ENCODE measurements around the gene ANO2.

The ANO2 gene

DNA sequence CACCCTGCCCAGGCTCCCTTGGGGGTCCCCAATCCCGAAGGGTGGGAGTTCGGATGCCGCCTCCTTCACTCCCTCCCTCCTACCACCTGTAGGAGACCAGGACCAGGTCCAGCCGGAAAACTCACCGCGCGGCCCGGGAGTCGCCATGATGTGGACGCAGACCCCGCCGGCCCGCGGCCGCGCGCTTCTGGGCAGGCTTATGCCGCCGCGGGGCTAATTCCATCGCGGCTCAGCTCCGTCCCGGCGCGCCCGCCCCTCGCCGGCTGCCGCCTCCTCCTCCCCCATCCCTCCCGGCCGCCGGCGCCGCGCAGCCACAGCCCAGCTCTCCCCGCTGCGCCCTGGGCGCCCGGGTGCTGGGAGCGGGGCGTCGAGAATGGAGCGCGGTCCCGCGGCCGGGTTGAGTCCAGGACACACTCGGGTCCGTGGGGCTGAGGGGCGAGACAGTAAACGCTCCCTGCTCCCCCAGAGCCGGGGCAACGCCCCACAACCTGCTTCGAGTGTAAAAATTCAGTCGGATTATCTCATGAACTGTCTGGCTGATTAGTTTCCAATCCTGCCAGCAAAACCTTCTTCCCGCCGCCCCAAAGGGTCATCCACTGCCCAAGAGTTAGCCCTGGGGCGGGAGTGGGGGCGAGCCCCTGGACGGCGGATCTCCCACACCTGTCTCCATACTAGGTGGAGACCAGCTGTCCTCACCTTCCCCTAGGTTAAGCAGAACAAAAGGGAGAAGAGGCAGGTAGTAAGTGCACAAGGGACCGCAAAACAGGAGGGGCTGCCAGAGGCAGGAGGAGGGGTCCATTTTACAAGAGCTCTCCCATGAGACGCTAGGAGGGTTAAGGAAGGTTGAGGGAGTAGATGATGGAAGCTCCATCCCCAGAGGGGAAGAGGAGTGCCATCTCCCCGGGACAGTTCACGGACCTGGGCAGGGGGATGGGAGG, at the start of gene ANO2:
Gene ANO2 (minus strand): TSS at position 189 of the 938 bp plus-strand sequence. CDS start 42 bp downstream, at position 147.
- no peak for DNase-seq (ENCODE audit: low read depth)

DNA sequence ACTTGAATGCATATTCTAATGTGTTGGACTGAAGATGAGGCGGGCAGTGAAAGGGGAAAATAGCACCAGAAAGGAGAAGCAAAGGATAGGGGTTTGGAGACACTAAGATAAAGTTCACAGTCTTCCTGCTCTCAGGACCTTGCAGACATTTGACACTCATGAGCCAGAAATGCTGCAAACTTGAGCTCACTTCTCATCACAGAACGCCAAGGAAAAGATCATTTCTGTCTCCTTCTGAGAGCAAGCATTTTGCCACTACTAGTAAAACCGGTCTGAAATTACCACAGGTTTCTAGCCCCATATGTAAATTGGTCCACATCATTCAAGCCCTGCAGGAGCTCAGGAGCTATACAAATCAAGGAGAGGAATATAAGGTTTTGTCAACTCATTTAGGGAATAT, 44.6 kb upstream of the ANO2 start:
- no peak for DNase-seq (ENCODE audit: low read depth)

DNA sequence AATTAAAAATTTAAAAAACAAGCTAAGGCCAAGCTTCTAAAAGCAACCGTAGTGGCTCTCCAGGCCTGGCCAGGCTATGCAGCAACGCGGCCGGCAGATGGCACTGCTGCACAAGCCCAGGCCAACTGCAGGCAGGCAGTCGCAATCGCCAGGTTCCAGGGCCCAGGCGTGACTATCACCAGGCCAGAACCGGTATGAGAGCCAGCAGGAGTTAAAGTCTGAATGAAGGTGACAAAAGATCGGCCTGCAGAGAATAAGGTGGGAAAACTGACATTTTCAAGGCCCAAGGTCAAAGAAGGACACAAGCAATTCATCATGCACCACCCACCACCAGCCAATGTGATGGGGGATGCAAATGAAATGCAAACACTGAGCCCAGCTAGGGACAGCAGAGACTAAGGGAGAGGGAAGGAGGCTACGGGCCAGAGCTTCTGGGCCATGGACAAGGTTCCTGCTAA, 43.6 kb upstream of the ANO2 start:
- peak; percentile 41 for DNase-seq (ENCODE audit: low read depth)

DNA sequence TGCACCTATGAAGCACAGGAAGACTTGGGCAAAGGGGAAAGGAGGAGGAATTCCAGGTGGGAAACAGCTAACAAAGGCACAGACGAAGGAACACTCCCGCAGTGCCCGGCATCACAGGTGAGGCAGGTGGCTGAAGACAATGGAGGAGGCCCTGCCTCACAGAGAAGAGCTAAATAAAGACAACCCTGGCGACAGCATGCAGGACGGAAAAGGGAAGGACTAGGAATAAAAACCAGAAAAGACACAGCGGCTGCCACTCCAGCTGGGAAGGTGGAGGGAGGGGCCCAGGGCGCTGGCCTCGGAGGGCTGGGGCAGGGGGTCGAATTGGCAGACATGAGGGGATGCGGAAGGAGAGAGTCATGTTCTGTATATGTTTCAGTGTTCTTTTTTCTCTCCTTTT, 43.0 kb upstream of the ANO2 start:
- DNase-seq (ENCODE audit: low read depth): no peak

DNA sequence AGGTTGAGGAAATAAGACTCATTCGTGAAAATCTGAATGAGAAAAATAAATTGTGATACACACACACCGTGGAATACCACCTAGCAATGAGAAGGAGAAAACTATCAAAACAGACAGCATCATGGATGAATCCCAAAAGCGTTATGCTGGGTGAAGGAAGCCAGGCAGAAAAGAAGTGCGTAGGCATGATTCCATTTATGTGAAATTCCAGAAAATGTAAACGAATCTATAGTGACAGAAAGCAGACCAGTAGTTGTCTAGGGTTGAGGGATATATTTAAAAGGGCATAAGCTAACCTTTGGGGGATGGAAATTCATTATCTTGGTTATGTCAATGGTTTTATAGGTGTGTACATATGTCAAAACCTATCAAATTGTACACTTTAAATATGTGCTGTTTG, 42.5 kb upstream of the ANO2 start:
- DNase-seq (ENCODE audit: low read depth): no peak

DNA sequence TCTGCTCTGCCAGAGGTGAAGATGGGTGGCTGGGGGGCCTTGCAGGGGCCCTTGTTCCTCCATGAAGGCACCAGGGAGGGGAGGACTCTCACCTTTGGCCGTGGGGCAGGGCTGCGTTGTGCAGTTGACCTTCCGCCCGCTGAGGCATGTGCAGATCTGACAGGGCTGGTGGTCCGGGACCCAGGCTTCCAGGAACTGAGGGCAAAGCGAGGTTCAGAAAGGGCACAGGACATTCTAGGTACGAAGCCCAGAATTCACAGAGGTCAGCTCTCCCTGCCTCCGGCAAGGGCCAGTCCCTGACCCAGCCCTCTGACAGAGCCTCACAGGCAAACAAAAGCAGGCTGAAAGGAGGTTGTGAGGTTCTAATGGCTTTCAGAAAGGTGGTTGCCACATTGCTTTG, 40.4 kb upstream of the ANO2 start:
- DNase-seq (ENCODE audit: low read depth): no peak

DNA sequence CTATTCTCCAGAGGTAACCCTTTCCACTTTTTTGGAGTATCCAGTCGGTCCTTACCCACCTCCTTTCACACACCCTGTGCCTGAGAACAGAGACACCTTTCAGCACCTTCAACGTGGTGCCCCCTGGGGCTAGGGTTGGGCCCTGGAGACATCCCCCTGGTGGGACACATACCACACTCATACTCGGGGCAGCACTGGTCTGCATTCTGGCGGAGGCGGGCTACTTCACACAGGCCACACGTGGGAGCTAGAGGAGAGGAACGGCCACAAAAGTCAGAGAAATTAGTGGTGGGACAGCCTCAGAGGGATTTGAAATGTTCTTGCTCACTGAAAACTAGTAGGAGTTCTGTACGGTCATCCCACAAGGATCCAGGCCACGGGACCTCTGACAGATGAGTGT, 39.8 kb upstream of the ANO2 start:
- no peak for DNase-seq (ENCODE audit: low read depth)

DNA sequence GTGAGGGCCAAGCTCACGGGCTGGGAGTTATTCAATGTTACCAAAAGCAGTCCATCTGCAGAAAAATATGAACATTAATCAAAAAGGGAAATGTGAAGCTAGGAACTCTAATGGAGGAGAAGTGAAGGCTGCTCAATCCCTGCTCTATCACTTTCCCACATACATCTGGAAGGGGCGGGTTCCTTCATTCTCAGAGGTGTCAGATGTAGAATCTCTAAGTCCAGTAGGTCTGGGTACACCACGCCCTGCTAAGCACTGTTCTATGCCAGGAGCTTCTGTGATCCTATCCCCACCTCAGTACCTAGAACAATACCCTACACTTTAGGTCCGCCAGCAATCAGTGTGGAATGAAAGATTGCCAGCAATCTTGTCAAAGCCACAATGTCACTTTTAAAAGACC, 37.0 kb upstream of the ANO2 start:
- DNase-seq (ENCODE audit: low read depth): no peak

DNA sequence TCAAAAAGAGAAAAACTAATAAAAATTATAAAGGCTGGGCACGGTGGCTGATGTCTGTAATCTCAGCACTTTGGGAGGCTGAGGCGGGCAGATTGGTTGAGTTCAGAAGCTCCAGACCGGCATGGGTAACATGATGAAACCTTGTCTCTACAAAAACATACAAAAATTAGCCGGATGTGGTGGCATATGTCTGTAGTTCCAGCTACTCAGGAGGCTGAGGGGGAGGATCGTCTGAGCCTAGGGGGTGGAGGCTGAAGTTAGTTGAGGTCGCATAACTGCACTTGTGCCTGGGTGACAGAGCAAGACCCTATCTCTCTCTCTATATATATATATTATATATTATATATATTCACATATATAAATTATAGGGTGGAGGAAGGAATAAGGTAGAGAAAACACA, 32.5 kb upstream of the ANO2 start:
- no peak for DNase-seq (ENCODE audit: low read depth)

DNA sequence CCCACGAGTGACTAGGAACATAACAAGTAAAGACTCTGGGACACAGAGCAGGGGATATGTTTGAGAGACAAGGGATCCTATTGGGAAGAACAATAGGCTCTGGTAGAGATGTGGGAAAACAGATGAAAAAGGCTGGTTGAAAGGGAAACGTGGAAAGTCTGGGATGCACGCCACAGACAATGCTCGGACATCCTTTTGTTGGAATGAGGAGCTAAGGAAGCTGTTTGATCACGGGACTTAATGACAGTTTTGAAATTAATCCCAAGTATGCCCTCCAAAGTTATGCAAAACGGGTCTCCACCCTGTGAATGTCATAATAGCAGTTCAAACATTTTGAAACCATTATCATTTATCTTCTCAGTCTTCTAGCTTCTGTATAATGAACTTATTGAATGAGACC, 31.7 kb upstream of the ANO2 start:
- DNase-seq (ENCODE audit: low read depth): no peak

DNA sequence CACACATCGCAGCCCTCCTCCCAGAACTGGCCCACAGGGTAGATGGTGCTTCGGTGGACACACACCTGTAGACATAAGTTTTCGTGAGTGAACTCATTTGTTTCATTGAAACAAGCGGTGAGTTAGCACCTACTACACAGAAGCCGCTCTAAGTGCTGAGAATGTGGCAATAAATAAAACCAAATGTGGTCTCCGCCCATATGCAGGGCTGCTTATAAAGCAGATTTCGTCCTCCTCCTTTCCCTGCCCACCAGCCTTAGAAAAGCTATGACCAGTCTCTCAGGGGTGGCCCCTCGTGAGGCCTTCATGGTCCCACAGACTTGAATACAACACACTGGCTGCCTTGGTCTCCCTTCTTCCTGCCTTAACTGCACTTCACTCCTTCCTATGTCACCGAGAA, 31.1 kb upstream of the ANO2 start:
- no peak for DNase-seq (ENCODE audit: low read depth)

DNA sequence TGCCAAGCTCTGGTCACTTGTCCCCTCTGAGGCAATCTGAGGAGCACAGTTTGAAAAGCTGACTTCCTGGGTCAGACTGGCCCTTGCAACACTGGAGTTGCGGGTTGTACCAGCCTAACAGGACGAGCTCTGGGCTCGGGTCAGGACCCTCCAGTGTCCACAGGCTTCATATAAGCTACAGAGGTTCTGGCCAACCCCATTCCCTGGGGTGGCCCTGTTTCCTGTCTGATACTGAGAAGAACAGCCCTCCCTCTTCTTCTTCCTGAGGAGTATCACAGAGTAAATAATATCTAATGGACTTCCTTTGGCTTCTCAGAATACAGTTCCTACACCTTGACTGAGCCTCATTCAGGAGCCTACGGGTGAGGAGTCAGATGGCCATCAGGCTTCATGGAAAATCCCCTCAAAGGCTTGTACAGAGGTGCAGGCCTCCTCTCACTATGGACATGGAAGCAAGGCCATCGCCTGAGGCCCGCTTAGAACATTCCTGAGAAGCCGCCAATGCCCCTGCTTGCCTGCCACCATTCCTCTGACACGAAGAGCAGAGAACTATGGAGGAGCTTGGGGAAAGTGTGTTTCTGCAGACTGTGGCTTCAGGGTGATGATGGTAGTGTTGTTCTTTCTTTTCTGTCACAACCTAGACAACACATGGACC, 28.5 kb upstream of the ANO2 start:
- no peak for DNase-seq (ENCODE audit: low read depth)

DNA sequence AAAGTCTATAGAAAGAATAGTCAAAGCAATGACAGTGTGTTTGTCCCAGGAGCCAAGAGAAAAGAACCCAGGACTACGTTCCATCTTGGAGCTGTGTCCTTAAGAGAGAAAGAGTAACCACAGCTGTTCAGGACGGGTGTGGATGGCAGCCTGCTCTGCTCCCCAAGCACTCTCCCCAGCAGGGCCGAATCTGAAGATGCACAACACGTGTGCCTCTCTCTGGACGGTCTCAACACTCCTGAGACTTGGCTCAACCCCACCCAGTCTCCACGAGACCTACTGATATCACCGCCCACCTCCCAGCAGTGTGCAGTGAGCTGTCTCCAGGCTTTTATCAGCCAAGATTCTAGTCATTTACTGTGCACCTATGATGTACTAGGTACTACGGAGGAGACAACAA, 27.3 kb upstream of the ANO2 start:
- DNase-seq (ENCODE audit: low read depth): no peak

DNA sequence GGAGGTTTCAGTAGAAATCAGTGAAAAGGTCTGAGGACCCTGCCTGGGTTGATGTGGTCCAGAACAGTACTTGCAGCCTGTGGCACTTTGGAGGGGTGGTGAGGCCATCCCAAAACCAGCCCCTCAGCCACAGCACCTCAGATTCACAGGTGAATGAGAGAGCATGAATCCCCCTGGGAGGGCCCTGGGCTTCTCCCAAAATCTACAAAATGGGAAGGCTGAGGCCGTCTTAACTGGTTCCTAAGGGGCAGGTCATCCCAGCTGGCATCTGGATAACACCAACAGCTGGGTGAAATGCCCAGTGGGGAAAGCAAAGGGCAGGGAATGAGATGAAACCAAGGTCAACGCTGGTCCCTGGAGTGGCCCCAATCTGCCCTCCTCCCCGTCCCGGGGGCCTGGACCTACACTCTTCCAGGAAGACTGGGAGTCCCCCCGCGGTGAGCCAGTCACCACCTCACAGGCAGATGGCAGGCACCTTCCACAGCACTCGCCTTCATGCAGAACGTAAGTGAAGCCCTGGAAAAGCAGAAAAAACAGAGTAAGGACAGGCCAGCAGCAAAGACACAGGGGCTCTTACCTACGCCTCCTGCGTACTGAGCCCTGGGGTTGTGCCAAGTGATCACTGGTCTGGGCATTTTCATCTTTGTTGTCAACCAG, 26.3 kb upstream of the ANO2 start:
- DNase-seq (ENCODE audit: low read depth): no peak

DNA sequence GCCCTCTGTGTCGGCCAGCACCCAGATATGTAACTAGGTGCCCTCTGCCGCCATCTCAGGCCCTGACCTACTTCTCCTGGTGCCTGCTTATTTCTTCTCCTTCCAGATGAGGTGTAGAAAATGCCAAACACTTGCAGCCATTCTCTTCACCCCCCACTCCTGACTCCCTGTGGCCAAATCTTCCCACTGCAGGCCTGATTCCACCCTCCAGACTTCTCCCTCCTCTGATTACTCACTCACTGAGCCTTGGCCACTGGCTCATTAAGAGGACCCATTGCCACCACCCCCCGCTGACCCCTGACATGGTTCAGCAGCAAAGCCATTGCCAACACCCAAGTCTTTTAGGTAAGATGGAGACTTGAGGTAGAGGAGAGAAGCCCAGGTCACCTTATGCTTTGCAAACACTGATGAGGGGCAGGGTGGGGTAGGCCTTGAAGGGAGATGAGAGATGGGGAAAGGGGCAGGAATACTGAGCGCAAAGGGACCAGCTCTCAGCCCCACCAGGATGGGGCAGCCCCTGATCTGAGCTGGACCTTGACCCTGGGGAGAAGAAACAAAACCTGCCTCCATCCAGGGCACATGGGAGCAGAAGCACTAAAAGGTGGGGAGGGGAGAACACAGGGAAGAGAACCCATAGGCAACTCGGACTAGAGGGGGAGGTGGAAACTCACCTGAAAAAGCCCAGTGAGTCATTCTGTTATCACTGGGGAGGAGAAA, 25.1 kb upstream of the ANO2 start:
- DNase-seq (ENCODE audit: low read depth): no peak

DNA sequence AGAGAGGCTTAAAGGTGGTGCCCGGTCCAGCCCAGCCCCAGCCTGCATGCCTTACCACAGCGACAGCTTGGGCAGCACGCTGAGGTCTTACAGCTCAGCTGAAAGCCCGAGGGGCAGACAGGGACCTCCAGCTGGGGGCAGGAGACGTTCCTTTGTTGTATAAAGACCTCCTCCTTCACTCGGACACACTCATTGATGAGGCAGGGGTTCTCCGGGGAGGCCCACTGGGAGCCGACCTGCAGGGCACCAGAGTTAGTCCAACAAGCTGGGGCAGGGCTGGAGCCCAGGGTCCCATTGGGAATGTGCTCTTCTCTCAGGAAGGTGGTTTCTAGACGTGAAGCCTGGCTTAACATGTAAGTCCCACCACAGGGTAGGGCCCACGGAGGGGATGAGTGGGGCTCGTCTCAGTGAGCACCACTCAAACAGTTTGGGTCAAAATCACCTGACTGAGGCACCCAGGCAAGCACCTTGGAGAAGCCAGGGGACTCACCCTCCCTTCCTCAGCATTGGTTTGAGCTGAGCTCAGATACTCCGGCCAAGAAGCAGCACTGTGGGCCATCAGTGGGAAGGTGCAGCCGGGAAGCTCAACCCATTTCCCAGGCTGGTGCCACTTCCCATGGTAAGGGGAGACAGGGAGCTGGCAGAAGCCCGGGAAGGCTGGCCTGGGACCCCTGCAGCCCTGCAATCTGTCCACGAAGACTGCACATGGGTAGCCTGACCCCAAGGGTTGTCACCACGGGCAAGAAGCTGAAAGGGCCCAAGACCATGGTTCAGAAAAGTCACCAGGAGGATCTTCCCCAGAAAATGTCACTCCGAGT, 24.3 kb upstream of the ANO2 start:
- DNase-seq (ENCODE audit: low read depth): no peak

DNA sequence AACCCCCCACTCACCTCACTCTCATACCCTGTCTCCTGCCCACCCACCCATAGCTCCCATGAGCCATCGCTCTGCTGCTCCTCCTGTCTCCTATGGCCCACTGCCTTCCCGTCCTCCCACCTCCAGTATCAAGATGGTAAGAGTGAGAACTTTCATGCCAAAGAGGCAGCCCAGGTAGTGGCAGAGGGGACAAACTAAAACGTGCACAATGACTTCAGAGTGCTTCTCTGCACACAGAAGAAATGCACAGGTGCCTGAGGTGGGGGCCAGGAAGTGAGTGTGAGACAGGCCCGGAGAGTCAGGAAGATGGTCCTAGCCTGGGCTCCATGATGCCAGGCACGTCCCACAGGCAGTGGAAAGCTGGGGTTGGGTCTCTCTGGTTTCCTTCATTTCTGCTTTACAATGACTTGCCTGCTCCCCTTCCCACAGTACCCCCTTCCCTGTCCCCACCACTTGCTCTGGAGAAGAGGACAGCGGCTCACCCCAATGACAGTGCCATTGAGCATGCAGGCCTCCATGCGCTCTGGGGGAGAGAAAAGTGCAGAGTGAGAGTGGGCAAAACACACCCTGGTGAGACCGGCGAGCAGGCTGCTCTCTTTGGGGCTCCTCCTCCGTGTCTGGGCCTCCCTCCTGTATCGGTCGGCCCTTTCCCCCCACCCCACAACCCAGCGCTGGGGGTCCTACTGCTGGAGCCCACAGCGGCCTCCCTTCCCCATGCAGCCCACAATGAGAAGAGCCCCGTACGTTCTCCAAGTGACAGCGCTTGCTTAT, 22.8 kb upstream of the ANO2 start:
- DNase-seq (ENCODE audit: low read depth): no peak

DNA sequence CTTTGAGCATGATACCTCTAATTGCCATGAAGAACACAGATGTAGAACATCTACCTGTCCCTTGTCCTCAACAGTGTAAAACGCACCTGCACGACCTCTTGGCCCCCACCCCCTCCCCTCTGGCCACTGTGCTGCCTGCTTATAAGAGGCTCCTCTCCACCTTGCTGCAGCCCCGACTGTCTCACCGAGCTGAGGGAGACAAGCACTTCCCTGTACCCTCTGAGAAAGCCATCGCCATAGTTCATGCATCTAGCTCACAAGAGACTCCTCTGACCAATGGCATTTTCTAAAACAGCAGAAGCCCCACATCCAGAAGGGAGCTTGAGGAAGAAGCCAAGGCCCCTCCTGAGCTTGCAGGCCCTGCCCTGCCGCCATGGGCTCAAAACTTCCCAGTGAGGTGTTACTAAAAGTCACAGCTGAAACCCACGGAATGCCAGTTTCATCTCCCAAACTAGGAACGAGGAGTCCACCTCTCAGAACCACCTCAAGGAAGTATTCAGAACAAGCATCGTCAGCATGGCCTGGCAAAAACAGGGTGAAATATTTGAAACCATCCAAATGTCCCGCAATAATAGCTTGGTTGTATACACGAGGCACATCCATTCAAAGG, 21.5 kb upstream of the ANO2 start:
- DNase-seq (ENCODE audit: low read depth): no peak

DNA sequence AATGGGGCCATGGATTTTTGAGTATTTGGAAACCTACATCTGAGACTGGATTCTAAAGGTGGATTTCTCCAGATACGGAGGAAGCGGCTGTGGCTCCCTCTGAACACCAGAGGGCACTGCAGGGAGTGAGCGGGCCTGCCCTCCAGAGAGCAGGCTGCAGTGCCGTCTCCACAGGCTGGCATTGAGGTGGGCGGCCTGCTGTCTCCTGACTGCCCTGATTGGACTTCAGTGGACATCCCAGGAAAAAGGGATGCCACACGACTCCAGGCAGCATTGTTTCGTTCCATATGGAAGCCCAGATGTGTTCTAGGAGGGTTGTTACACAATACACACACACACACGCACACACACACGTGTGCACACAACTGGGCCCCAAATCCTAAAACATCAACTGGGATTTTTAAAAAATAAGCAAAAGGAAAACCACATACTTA, 20.9 kb upstream of the ANO2 start:
- peak; percentile 21 for DNase-seq (ENCODE audit: low read depth)

All from stimulated activated CD8-positive, alpha-beta memory T cell treated with anti-CD3 and anti-CD28 coated beads, Interleukin-7, amount 100 ng/mL, for 24 hours (primary cell).